Measurements from ENCODE around the gene GLG1.
"Not testable (repeated sequence)": the region's sequence is repeated elsewhere in the genome, so short reads cannot be mapped to it uniquely, and the experiment has no call there.

GRCh38 chr16:74419811-74420210 lies 187.1 kb downstream of the GLG1 start:
- not testable (repeated sequence) for TF ChIP-seq POLR2A, POLR2AphosphoS5 (IDR thresholded peaks at IDR 0.05; ENCODE audit: low read depth, low read length)
